Measurements from ENCODE around the gene L2HGDH.
A peak's percentile ranks its signal among the peaks of the same experiment; 100 is the strongest.

L2HGDH gene

GRCh38 chr14:50288146-50288545 lies 23.9 kb downstream of the L2HGDH start:
- DNase-seq (ENCODE audit: low read depth) = no peak

DNA sequence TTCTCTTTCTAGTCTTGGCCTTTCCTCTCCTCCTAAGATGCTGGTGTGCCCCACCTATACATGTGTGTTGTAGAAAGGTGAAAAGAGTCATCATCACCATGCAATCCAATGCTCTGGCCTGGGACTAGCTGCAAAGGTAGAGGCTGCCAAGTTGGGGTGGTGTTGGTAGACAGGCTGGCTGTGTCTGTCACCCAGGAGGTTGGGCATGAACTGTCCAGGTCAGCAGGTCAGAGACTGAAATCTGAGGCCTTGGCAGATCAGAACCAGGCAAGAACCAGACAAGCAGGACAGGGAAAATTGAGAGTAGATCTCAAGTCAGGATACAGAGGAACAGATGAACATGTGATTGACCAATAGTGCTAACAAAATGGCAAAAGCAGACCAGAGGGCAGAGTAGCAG lies 26.2 kb downstream of the L2HGDH start:
- DNase-seq (ENCODE audit: low read depth) = no peak

- no peak for DNase-seq (ENCODE audit: low read depth)
These were observed 39.5 kb downstream of the L2HGDH start for GRCh38 chr14:50272498-50272897.

GRCh38 chr14:50270932-50271331 lies 41.1 kb downstream of the L2HGDH start:
- no peak for DNase-seq (ENCODE audit: low read depth)

- no peak for DNase-seq (ENCODE audit: low read depth)
These were observed 47.0 kb downstream of the L2HGDH start for GRCh38 chr14:50265029-50265428.

DNA sequence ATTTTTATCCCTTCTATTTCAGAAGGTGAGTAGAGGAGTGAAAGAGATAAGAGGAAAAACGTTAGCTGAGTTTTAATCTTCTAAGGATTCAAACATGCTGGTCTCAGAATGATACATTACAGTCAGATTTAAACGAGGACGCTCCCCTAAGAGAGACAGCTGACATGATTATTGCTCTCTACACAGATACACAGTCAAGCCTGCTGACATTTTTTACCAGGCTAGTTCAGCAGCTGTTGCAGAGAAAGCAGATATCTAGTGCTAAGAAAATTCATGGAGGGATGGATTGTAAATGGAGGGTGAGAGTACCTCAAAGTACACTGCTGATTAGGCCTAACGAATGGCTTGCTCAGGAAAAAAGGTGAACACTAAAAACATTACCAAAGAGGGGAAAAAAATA lies 48.7 kb downstream of the L2HGDH start:
- no peak for DNase-seq (ENCODE audit: low read depth)

GRCh38 chr14:50262865-50263264 lies 49.2 kb downstream of the L2HGDH start:
- no peak for DNase-seq (ENCODE audit: low read depth)

GRCh38 chr14:50260511-50260910 lies 51.5 kb downstream of the L2HGDH start:
- DNase-seq (ENCODE audit: low read depth) = no peak

GRCh38 chr14:50260072-50260471 lies 52.0 kb downstream of the L2HGDH start:
- DNase-seq (ENCODE audit: low read depth) = no peak

DNA sequence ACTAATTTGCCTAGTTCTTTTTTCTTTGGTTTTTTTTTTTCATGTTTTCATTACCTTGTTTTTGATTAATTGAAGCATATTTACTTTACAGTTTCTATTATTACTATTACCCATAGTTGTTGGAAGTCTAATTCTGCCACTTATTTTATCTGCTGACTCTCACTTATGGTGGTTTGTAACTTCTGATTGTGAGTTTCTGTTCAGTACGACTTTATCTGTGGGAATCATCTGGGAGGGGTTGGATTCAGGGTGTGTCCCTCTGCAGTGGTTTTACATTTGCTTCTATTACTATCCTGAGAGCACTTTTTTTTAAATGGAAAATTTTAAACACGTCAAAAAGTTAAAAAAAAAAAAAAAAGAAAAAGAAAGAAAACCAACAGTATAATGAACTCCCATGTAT lies 54.3 kb downstream of the L2HGDH start:
- DNase-seq (ENCODE audit: low read depth) = no peak

GRCh38 chr14:50254248-50254647 lies 57.8 kb downstream of the L2HGDH start:
- DNase-seq (ENCODE audit: low read depth) = no peak

DNA sequence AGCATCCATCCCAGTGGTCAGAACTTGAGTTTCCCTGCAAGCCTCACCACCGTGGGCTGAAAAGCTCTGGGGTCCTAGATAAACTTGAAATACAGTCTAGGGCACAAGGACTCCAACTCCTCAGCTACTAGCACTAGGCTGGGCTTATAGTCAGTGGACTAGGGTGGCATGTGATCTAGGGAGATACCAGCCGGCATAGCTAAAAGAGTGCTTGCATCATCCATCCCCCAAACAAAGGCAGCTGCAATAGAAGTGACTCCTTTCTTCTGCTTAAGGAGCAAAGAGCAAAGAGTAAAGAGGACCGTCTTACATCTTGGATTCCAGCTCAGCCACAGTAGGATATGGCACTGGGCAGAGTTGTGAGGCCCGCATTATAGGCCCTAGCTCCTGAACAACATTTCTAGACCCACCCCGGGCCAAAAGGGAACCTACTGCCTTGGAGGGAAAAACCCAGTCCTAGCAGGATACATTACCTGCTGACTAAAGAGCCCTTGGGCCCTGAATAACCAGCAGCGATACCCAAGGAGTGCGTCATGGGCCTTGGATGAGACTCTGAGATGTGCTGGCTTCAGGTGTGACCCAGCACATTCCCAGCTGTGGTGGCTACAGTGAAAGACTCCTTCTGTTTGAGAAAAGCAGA lies 62.8 kb downstream of the L2HGDH start:
- DNase-seq (ENCODE audit: low read depth) = no peak

- DNase-seq (ENCODE audit: low read depth) = no peak
These were observed 64.8 kb downstream of the L2HGDH start for GRCh38 chr14:50247245-50247644.

GRCh38 chr14:50242566-50243310 lies 69.3 kb downstream of the L2HGDH start:
- no peak for DNase-seq (ENCODE audit: low read depth)

- DNase-seq (ENCODE audit: low read depth) = no peak
These were observed 69.9 kb downstream of the L2HGDH start for GRCh38 chr14:50242096-50242495.

DNA sequence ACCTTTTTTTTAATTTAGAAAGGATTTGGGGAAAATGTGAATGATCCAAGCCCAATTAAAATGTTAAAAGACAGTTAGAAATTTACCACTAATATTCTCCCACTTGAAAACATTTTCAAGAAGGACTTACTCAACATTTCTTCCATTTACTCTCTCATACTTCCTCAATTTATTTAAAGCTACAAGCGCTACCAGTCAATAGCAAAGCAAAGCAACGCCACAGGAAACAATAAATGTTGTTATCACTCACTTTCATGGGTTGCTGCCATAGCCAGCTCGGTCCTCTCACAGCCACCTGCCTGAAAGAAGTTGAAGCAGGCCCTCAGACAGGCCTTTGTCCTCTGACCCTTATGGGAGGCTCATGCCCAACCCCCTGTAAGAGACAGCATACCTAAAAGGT lies 74.6 kb downstream of the L2HGDH start:
- no peak for DNase-seq (ENCODE audit: low read depth)

DNA sequence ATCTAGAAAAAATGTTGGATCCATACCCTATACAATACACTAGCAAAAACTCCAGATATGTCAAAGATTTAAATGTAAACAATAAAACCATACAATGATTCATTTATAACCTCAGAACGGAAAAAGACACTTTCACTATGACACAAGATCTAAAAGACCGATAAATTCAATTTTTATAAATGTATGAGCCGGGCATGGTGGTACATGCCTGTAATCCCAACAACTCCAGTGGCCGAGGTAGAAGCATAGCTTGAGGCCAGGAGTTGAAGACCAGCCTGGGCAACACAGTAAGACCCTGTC lies 78.1 kb downstream of the L2HGDH start:
- DNase-seq (ENCODE audit: low read depth) = no peak

- no peak for DNase-seq (ENCODE audit: low read depth)
These were observed 78.7 kb downstream of the L2HGDH start for GRCh38 chr14:50233166-50233950.

DNA sequence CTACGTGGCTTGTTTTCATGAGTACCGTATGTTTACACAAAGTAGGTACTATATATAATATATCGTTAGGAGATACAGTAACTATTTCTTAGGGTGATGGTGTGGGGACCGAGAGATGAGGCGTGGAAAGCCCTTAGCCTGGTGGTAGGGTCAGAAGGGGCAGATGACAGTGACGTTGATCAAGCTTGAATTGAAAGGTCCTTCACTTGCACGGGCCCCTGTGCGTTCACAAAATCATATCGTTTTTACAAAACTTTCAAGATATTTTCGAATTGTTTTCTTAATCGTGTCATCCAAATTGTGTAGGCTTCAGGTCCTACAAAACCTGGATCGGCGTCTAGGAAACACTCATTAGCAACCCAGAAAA lies 79.8 kb downstream of the L2HGDH start:
- DNase-seq (ENCODE audit: low read depth) = no peak

DNA sequence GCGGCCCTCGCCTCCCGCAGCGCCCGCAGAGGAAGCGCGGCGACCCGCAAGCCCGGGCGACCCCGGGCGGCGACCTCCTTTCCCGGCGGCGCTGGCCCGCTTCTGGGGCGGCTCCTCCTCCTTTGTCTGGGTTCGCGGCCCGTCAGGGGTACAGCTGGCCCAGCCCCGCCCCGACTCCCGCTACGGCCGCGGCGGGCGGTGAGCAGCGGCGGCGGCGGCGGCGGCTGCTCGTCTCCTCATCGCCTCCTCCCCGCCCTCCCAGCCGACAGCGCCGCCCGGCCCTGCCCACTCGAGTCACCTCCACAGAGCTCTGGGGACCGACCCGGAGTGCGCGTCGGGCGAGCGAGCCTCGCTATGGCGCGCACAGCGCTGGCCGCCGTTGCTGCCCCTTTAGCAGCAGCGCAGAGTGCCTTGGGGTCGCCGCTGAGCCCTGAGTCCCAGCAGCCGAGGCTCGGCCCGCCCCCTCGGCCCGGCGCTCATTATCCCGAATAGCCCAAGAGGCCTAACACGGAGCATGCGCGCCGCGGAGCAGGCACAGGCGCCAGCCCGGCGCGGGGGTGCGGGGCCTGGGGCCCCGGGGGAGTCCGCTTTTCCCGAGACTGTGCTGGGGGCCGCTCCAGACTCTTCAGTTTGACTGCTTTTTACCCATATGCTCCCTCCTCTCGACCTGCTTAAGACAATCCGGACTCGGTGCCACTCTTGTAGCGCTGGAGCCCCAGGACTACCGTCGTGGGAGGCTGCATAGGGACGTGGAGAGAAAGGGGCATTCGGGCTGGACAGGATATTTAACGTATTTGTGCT lies 80.4 kb downstream of the L2HGDH start, which contains the start of gene SOS2:
SOS2 (minus strand) TSS at position 104 of the 801 bp plus-strand sequence. CDS start 295 bp downstream, outside the sequence.
- DNase-seq (ENCODE audit: low read depth) = peak; percentile 47

DNA sequence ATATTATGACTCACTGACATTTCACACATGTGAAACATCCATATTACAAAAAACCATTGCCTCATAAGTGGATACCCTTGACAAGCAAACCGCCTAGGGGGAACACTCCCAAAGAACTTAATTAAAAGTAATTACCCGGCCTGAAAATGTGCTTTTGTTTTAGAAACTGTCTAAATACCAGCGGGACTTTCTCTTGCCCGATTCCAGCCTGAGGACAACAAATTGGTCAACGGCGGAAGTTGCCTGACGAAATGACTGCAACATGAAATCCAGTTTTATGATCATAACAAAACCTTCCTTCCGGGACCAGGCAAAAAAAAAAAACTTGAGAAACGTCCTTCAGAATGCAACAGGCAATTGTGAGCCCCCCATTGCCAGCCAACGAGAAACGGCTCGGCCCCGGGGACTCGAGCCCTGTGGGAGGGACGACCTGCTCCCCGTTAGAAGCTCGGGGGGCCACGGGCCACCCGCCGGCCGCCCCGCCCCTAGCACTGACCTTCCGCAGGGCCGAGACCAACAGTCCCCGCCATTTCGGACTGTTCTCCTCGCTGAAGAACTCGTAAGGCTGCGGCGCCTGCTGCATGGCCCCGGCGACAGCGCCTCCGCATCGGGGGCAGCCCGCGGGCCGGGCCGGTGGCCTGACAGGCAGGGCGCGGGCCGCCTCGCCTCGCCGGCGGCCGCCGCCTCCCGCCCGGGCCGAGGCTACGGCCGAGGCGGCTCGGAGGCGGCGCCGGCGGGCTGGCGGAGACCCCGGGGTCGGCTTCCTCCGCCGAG lies 81.1 kb downstream of the L2HGDH start:
- no peak for DNase-seq (ENCODE audit: low read depth)

DNA sequence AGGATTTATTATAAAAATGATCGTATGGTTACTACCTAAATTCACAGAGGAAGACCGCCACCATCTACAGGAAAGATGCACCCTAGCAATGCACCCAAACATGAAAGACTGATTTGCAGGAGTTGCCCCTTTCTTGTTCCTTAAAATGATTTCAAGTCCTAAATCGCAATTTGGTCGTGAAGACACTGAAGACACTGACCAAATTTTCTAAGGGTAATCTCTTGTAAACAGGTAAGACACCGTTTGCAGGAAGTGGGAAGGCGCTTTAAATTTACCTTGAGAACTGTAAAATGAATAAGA lies 81.7 kb downstream of the L2HGDH start:
- no peak for DNase-seq (ENCODE audit: low read depth)
